Vagina (tissue), 2 donors: ENCODE measurements around the gene CFD.

ENCODE experiments used
- POLR2A ChIP-seq, 2 donors: fragments of 450-650 bp; IDR thresholded peaks; one replicate each; pipeline ENCODE4 v1.6.1; 2017; ENCODE audit warnings: antibody characterized with exemption in 2 of 2, mild to moderate bottlenecking in 2 of 2, moderate library complexity in 2 of 2
- POLR2AphosphoS5 ChIP-seq, 2 donors: sonication (generic); formaldehyde crosslinking; IDR thresholded peaks; one replicate each; pipeline ENCODE4 v1.9.0; 2017; ENCODE audit warnings: antibody characterized with exemption in 2 of 2, mild to moderate bottlenecking in 2 of 2, low read depth in 1 of 2; ENCODE audit not compliant: insufficient read depth in 1 of 2
- TF ChIP-seq, protein P1 (sequence below), 3 experiments: fragments of 450-650 bp in 2 of 3; fragments of 200-600 bp in 1 of 3; sonication (generic) in 1 of 3; IDR thresholded peaks; one replicate each; pipeline ENCODE4 v1.5.1; 2017 to 2019; ENCODE audit warnings: antibody characterized with exemption in 3 of 3, mild to moderate bottlenecking in 2 of 3, moderate library complexity in 2 of 3

DNA sequence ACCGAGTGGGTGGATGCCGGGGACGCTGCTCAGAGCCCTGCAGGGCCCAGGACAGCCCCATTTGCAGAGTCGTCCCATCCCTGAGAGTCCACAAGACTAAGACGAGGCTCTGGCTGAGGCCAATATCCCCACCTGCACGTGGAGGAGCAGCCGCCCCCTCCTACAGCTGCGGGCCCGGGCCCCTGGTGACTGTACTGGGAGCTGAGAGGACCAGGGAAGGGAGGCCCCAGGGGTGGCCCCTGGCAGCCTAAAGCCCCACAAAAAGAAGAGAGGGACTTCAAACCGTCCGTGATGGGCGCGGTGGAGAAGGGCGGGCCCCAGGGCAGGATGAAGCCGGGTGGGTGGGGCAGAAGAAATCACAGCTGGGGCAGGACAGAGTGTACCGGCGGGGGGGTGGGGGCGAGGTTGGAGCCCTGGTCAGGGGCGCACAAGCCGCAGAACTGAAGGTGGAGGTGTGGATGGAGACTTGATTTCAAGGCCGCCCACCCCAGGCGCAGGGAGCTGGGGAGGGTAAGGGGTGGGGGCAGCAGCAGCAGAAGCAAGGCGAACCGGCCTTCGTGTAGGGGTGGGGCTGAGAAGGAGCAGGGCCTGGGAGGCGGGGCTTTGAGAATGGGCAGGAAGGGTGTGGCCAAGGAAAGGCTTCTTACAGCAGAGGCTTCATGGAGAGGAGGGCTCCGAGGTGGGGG, 12.9 kb downstream of the CFD start:
- TF ChIP-seq POLR2AphosphoS5 (IDR thresholded peaks at IDR 0.05; ENCODE audit: insufficient read depth in 1 of 2, low read depth in 1 of 2) (no peak), POLR2A (IDR thresholded peaks at IDR 0.05) (no peak)
- TF ChIP-seq, protein P1, sequence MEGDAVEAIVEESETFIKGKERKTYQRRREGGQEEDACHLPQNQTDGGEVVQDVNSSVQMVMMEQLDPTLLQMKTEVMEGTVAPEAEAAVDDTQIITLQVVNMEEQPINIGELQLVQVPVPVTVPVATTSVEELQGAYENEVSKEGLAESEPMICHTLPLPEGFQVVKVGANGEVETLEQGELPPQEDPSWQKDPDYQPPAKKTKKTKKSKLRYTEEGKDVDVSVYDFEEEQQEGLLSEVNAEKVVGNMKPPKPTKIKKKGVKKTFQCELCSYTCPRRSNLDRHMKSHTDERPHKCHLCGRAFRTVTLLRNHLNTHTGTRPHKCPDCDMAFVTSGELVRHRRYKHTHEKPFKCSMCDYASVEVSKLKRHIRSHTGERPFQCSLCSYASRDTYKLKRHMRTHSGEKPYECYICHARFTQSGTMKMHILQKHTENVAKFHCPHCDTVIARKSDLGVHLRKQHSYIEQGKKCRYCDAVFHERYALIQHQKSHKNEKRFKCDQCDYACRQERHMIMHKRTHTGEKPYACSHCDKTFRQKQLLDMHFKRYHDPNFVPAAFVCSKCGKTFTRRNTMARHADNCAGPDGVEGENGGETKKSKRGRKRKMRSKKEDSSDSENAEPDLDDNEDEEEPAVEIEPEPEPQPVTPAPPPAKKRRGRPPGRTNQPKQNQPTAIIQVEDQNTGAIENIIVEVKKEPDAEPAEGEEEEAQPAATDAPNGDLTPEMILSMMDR (IDR thresholded peaks at IDR 0.05) = no peak
